Measurements from ENCODE around the gene PEX11G.
"Not testable (repeated sequence)": the region's sequence is repeated elsewhere in the genome, so short reads cannot be mapped to it uniquely, and the experiment has no call there.

PEX11G gene

DNA sequence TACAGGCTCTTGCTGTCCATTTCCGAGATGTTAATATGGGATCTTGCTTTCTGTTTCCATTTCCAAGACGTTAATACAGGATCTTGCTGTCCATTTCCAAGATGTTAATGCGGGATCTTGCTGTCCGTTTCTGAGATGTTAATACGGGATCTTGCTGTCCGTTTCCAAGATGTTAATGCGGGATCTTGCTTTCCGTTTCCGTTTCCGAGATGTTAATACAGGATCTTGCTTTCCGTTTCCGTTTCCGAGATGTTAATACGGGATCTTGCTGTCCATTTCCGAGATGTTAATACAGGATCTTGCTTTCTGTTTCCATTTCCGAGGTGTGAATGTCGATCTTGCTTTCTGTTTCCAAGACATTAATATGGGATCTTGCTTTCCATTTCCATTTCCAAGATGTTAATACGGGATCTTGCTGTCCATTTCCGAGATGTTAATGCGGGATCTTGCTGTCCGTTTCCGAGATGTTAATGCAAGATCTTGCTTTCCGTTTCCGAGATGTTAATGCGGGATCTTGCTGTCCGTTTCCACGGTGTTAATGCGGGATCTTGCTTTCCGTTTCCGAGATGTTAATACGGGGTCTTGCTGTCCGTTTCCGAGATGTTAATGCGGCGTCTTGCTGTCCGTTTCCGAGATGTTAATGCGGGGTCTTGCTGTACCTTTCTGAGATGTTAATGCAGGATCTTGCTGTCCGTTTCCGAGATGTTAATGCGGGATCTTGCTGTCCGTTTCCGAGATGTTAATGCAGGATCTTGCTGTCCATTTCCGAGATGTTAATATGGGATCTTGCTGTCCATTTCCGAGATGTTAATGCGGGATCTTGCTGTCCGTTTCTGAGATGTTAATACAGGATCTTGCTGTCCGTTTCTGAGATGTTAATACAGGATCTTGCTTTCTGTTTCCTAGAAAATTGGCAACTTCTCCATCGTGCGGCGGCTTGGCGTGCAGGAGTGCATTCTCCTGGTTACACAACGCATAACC is 38.3 kb downstream of the PEX11G start:
- Histone ChIP-seq H3K27me3 (ENCODE audit: control insufficient read depth in 2 of 2, insufficient read depth in 2 of 2, low read length in 2 of 2) (no peaks in the 10 kb centered on the region), H3K36me3 (ENCODE audit: control insufficient read depth in 2 of 2, insufficient read depth in 2 of 2, low read length in 2 of 2) (peaks cover 52 to 72% of the 10 kb centered on the region in 2 donors), H3K9ac (ENCODE audit: low read depth in 1 of 2, low read length in 2 of 2) (no peak overlapping the region), H3K4me1 (ENCODE audit: control insufficient read depth in 2 of 2, insufficient read depth in 2 of 2, low read length in 2 of 2) (no peaks in the 10 kb centered on the region), H3K9me3 (ENCODE audit: control insufficient read depth in 2 of 2, low read length in 2 of 2) (peaks cover 0 to 8% of the 10 kb centered on the region in 2 donors), H3K27ac (ENCODE audit: low read depth in 2 of 2, low read length in 2 of 2) (no peak overlapping the region), H3K4me3 (ENCODE audit: low read length in 2 of 2) (no peak overlapping the region)

DNA sequence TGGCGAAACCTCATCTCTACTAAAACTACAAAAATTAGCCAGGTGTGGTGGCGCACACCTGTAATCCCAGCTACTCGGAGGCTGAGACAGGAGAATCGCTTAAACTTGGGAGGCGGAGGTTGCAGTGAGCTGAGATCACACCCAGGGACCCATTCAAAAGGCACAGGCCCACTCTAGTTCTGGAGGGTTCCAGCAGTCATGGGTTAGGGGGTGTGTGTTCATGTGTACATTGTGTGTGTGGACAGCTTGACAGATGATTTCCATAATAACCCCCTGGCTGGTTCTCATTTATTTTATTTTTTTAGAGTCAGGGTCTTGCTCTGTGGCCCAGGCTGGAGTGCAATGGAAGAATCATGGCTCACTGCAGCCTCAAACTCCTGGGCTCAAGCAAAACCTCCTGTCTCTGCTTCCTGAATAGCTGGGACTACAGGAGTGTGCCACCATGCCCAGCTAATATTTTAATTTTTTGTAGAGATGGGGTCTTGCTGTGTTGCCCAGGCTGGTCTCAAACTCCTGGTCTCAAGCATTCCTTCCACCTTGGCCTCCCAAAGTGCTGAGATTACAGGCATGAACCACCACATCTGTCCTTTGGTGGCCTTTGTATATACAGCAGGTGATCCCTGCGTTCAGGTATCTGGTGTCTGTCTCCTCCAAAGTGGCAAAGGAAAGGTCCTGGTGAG is 39.3 kb downstream of the PEX11G start:
- not testable (repeated sequence) for H3K4me3 ChIP-seq (ENCODE audit: low read length in 2 of 2); H3K4me1 ChIP-seq (ENCODE audit: control insufficient read depth in 2 of 2, insufficient read depth in 2 of 2, low read length in 2 of 2); H3K9ac ChIP-seq (ENCODE audit: low read depth in 1 of 2, low read length in 2 of 2); H3K27ac ChIP-seq (ENCODE audit: low read depth in 2 of 2, low read length in 2 of 2); H3K9me3 ChIP-seq (ENCODE audit: control insufficient read depth in 2 of 2, low read length in 2 of 2); H3K27me3 ChIP-seq (ENCODE audit: control insufficient read depth in 2 of 2, insufficient read depth in 2 of 2, low read length in 2 of 2)
- peaks cover 60 to 71% of the 10 kb centered on the region in 2 donors for H3K36me3 ChIP-seq (ENCODE audit: control insufficient read depth in 2 of 2, insufficient read depth in 2 of 2, low read length in 2 of 2)

GRCh38 chr19:7447648-7448047 is 41.2 kb downstream of the PEX11G start:
- H3K9me3 ChIP-seq (ENCODE audit: control insufficient read depth in 2 of 2, low read length in 2 of 2): peaks cover 0 to 8% of the 10 kb centered on the region in 2 donors
- H3K4me3 ChIP-seq (ENCODE audit: low read length in 2 of 2): no peak overlapping the region
- H3K27me3 ChIP-seq (ENCODE audit: control insufficient read depth in 2 of 2, insufficient read depth in 2 of 2, low read length in 2 of 2): no peaks in the 10 kb centered on the region
- no peaks in the 10 kb centered on the region for H3K4me1 ChIP-seq (ENCODE audit: control insufficient read depth in 2 of 2, insufficient read depth in 2 of 2, low read length in 2 of 2)
- no peak overlapping the region for H3K9ac ChIP-seq (ENCODE audit: low read depth in 1 of 2, low read length in 2 of 2)
- H3K27ac ChIP-seq (ENCODE audit: low read depth in 2 of 2, low read length in 2 of 2): no peak overlapping the region
- H3K36me3 ChIP-seq (ENCODE audit: control insufficient read depth in 2 of 2, insufficient read depth in 2 of 2, low read length in 2 of 2): peaks cover 56 to 69% of the 10 kb centered on the region in 2 donors

DNA sequence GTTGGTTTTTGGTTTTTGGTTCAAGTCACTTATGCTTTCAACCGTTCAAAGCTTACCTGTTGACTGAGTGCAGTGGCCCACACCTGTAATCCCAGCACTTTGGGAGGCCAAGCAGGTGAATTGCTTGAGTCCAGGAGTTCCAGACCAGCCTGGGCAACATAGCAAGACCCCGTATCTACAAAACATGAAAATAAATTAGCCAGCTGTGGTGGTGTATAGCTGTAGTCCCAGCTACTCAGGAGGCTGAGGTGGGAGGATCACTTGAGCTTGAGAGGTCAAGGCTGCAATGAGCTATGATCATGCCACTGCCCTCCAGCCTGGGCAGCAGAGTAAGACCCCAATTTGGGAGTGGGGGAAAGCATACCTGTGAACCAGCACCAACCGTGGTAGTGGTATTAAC is 43.7 kb downstream of the PEX11G start:
- no peaks in the 10 kb centered on the region for H3K4me1 ChIP-seq (ENCODE audit: control insufficient read depth in 2 of 2, insufficient read depth in 2 of 2, low read length in 2 of 2)
- H3K36me3 ChIP-seq (ENCODE audit: control insufficient read depth in 2 of 2, insufficient read depth in 2 of 2, low read length in 2 of 2): peaks cover 63 to 72% of the 10 kb centered on the region in 2 donors
- no peak overlapping the region for H3K9ac ChIP-seq (ENCODE audit: low read depth in 1 of 2, low read length in 2 of 2)
- H3K9me3 ChIP-seq (ENCODE audit: control insufficient read depth in 2 of 2, low read length in 2 of 2): peaks cover 0 to under 1% of the 10 kb centered on the region in 2 donors
- no peak overlapping the region for H3K4me3 ChIP-seq (ENCODE audit: low read length in 2 of 2)
- no peak overlapping the region for H3K27ac ChIP-seq (ENCODE audit: low read depth in 2 of 2, low read length in 2 of 2)
- H3K27me3 ChIP-seq (ENCODE audit: control insufficient read depth in 2 of 2, insufficient read depth in 2 of 2, low read length in 2 of 2): no peaks in the 10 kb centered on the region

GRCh38 chr19:7444042-7444441 is 44.8 kb downstream of the PEX11G start:
- Histone ChIP-seq H3K27me3 (ENCODE audit: control insufficient read depth in 2 of 2, insufficient read depth in 2 of 2, low read length in 2 of 2) (no peaks in the 10 kb centered on the region), H3K4me3 (ENCODE audit: low read length in 2 of 2) (no peak overlapping the region), H3K9ac (ENCODE audit: low read depth in 1 of 2, low read length in 2 of 2) (no peak overlapping the region), H3K36me3 (ENCODE audit: control insufficient read depth in 2 of 2, insufficient read depth in 2 of 2, low read length in 2 of 2) (peaks cover 59 to 69% of the 10 kb centered on the region in 2 donors), H3K9me3 (ENCODE audit: control insufficient read depth in 2 of 2, low read length in 2 of 2) (no peaks in the 10 kb centered on the region), H3K4me1 (ENCODE audit: control insufficient read depth in 2 of 2, insufficient read depth in 2 of 2, low read length in 2 of 2) (no peaks in the 10 kb centered on the region), H3K27ac (ENCODE audit: low read depth in 2 of 2, low read length in 2 of 2) (no peak overlapping the region)

GRCh38 chr19:7442423-7442822 is 46.4 kb downstream of the PEX11G start:
- H3K9ac ChIP-seq (ENCODE audit: low read depth in 1 of 2, low read length in 2 of 2): no peak overlapping the region
- H3K27me3 ChIP-seq (ENCODE audit: control insufficient read depth in 2 of 2, insufficient read depth in 2 of 2, low read length in 2 of 2): no peaks in the 10 kb centered on the region
- no peaks in the 10 kb centered on the region for H3K4me1 ChIP-seq (ENCODE audit: control insufficient read depth in 2 of 2, insufficient read depth in 2 of 2, low read length in 2 of 2)
- peaks cover 46 to 59% of the 10 kb centered on the region in 2 donors for H3K36me3 ChIP-seq (ENCODE audit: control insufficient read depth in 2 of 2, insufficient read depth in 2 of 2, low read length in 2 of 2)
- no peak overlapping the region for H3K4me3 ChIP-seq (ENCODE audit: low read length in 2 of 2)
- no peak overlapping the region for H3K27ac ChIP-seq (ENCODE audit: low read depth in 2 of 2, low read length in 2 of 2)
- no peaks in the 10 kb centered on the region for H3K9me3 ChIP-seq (ENCODE audit: control insufficient read depth in 2 of 2, low read length in 2 of 2)

DNA sequence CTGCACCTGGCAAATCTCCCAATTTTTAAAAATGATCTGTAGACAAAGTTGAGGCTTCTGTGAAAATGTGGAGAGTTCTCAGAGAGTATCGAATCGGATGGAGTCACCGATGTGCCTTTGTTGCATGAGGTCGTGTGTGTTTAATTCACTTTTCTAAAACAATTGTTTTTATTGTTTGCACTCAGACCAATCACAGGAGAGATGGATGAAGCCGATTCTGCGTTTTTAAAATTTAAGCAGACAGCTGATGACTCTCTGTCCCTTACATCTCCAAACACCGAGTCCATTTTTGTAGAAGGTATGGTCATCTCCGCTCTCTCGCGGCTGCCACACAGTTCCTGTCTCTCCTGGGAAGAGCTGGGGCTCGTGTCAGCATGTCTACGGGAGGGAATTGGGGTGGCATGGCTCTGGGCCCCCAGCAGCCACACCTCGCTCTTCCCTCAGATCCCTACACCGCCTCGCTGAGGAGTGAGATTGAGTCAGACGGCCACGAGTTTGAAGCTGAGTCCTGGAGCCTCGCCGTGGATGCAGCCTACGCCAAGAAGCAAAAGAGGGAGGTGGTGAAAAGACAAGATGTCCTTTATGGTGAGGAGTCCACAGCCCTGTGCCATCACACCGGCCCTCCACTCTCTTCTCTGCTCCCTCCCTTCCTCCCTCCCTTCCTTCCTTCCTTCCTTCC is 47.2 kb downstream of the PEX11G start:
- Histone ChIP-seq H3K27me3 (ENCODE audit: control insufficient read depth in 2 of 2, insufficient read depth in 2 of 2, low read length in 2 of 2) (no peaks in the 10 kb centered on the region), H3K36me3 (ENCODE audit: control insufficient read depth in 2 of 2, insufficient read depth in 2 of 2, low read length in 2 of 2) (peaks cover 46 to 55% of the 10 kb centered on the region in 2 donors), H3K4me1 (ENCODE audit: control insufficient read depth in 2 of 2, insufficient read depth in 2 of 2, low read length in 2 of 2) (no peaks in the 10 kb centered on the region), H3K9me3 (ENCODE audit: control insufficient read depth in 2 of 2, low read length in 2 of 2) (no peaks in the 10 kb centered on the region), H3K9ac (ENCODE audit: low read depth in 1 of 2, low read length in 2 of 2) (no peak overlapping the region), H3K27ac (ENCODE audit: low read depth in 2 of 2, low read length in 2 of 2) (no peak overlapping the region), H3K4me3 (ENCODE audit: low read length in 2 of 2) (no peak overlapping the region)

- Histone ChIP-seq H3K9me3 (ENCODE audit: control insufficient read depth in 2 of 2, low read length in 2 of 2) (no peaks in the 10 kb centered on the region), H3K9ac (ENCODE audit: low read depth in 1 of 2, low read length in 2 of 2) (no peak overlapping the region), H3K4me1 (ENCODE audit: control insufficient read depth in 2 of 2, insufficient read depth in 2 of 2, low read length in 2 of 2) (no peaks in the 10 kb centered on the region), H3K27me3 (ENCODE audit: control insufficient read depth in 2 of 2, insufficient read depth in 2 of 2, low read length in 2 of 2) (no peaks in the 10 kb centered on the region), H3K36me3 (ENCODE audit: control insufficient read depth in 2 of 2, insufficient read depth in 2 of 2, low read length in 2 of 2) (peaks cover 40 to 50% of the 10 kb centered on the region in 2 donors), H3K27ac (ENCODE audit: low read depth in 2 of 2, low read length in 2 of 2) (no peak overlapping the region), H3K4me3 (ENCODE audit: low read length in 2 of 2) (no peak overlapping the region)
Measured at GRCh38 chr19:7440188-7440975, 48.5 kb downstream of the PEX11G start.

- Histone ChIP-seq H3K4me3 (ENCODE audit: low read length in 2 of 2) (no peak overlapping the region), H3K9me3 (ENCODE audit: control insufficient read depth in 2 of 2, low read length in 2 of 2) (no peaks in the 10 kb centered on the region), H3K4me1 (ENCODE audit: control insufficient read depth in 2 of 2, insufficient read depth in 2 of 2, low read length in 2 of 2) (no peaks in the 10 kb centered on the region), H3K27me3 (ENCODE audit: control insufficient read depth in 2 of 2, insufficient read depth in 2 of 2, low read length in 2 of 2) (no peaks in the 10 kb centered on the region), H3K9ac (ENCODE audit: low read depth in 1 of 2, low read length in 2 of 2) (no peak overlapping the region), H3K36me3 (ENCODE audit: control insufficient read depth in 2 of 2, insufficient read depth in 2 of 2, low read length in 2 of 2) (peaks cover 11 to 16% of the 10 kb centered on the region in 2 donors), H3K27ac (ENCODE audit: low read depth in 2 of 2, low read length in 2 of 2) (no peak overlapping the region)
Measured at GRCh38 chr19:7435586-7435985, 53.2 kb downstream of the PEX11G start.
